Stimulated activated CD8-positive, alpha-beta memory T cell treated with anti-CD3 and anti-CD28 coated beads, Interleukin-2, amount 100 ng/mL, for 1 hour (primary cell): ENCODE measurements around the gene TRMT10B.
"Not testable (repeated sequence)": the region's sequence is repeated elsewhere in the genome, so short reads cannot be mapped to it uniquely, and the experiment has no call there.

Experiments used
- DNase-seq, 2 donors: peaks; one replicate each; pipeline ENCODE4 v3.0.0-alpha.2; 2020; ENCODE audit warnings: low read depth in 2 of 2

Gene TRMT10B

GRCh38 chr9:37801287-37801850, 47.8 kb downstream of the TRMT10B start:
- no peak for DNase-seq

GRCh38 chr9:37801959-37802711, 48.5 kb downstream of the TRMT10B start:
- no peak for DNase-seq

- DNase-seq = no peak
Measured at GRCh38 chr9:37806271-37806670, 52.7 kb downstream of the TRMT10B start.

- not testable (repeated sequence) for DNase-seq
Measured at GRCh38 chr9:37809676-37810075, 56.1 kb downstream of the TRMT10B start.

GRCh38 chr9:37811906-37812476, 58.4 kb downstream of the TRMT10B start:
- no peak for DNase-seq

GRCh38 chr9:37812773-37813379, 59.3 kb downstream of the TRMT10B start:
- DNase-seq = no peak

GRCh38 chr9:37818849-37819248, 65.2 kb downstream of the TRMT10B start:
- DNase-seq = no peak

GRCh38 chr9:37820142-37820541, 66.5 kb downstream of the TRMT10B start:
- no peak for DNase-seq

- DNase-seq = not testable (repeated sequence)
Measured at GRCh38 chr9:37825174-37825573, 71.6 kb downstream of the TRMT10B start.

- no peak for DNase-seq
Measured at GRCh38 chr9:37827483-37828165, 74.0 kb downstream of the TRMT10B start.
